K562 (cell line): ENCODE results near the gene IKZF3. TPM values are rescaled to one million over a fixed set of nuclear protein-coding genes. Genes with fewer than 3 reads are reported as not detected.

ENCODE experiments used
- ATF2 ChIP-seq: sonication (generic); formaldehyde crosslinking; IDR thresholded peaks from 2 replicates; pipeline ENCODE4 v1.8.1; 2022; ENCODE audit warnings: missing genetic modification reagents
- COPS2 ChIP-seq: fragments of 450-650 bp; conservative IDR thresholded peaks from 2 replicates; pipeline ENCODE4 v1.6.1; 2016; ENCODE audit warnings: mild to moderate bottlenecking, moderate library complexity
- CREB3 ChIP-seq: fragments of 450-650 bp; conservative IDR thresholded peaks from 2 replicates; pipeline ENCODE4 v1.6.1; 2016; ENCODE audit warnings: missing genetic modification characterization, low read depth, mild to moderate bottlenecking, missing compliant biosample characterization, moderate library complexity
- CTBP1 ChIP-seq: fragments of 450-650 bp; IDR thresholded peaks from 2 replicates; pipeline ENCODE4 v1.6.1; 2016; ENCODE audit warnings: borderline replicate concordance
- FOXA3 ChIP-seq, 2 experiments: fragments of 450-650 bp in 1 of 2; sonication (generic) in 1 of 2; formaldehyde crosslinking; IDR thresholded peaks in 1 of 2; conservative IDR thresholded peaks in 1 of 2; 2 replicates each; pipeline versions ENCODE4 v1.4.0 to v1.8.0; 2020 to 2022; ENCODE audit warnings: mild to moderate bottlenecking in 2 of 2, missing genetic modification reagents in 1 of 2
- HNRNPL ChIP-seq: fragments of 200-400 bp; formaldehyde crosslinking; IDR thresholded peaks from 2 replicates; pipeline ENCODE4 v1.6.1; 2017; ENCODE audit warnings: low read depth, mild to moderate bottlenecking, low read length
- HOXB6 ChIP-seq: fragments of 250-450 bp; sonication (Bioruptor Pico); IDR thresholded peaks from 2 replicates; pipeline ENCODE4 v1.5.1; 2022; ENCODE audit warnings: mild to moderate bottlenecking, borderline replicate concordance
- KLF16 ChIP-seq: IDR thresholded peaks from 2 replicates; pipeline ENCODE4 v1.6.1; 2016; ENCODE audit warnings: antibody characterized with exemption
- MAFK ChIP-seq: IDR thresholded peaks from 2 replicates; pipeline ENCODE4 v1.6.1; 2011; ENCODE audit warnings: low read length, improper control_type of control experiment
- POLR2AphosphoS5 ChIP-seq: IDR thresholded peaks from 2 replicates; pipeline ENCODE4 v1.6.1; 2011; ENCODE audit warnings: mild to moderate bottlenecking, low read depth, low read length, moderate library complexity; ENCODE audit not compliant: control insufficient read depth, insufficient read depth
- POLR2B ChIP-seq: fragments of 450-650 bp; IDR thresholded peaks from 2 replicates; pipeline ENCODE4 v1.6.1; 2018; ENCODE audit warnings: low read depth; ENCODE audit not compliant: partially characterized antibody
- PTBP1 ChIP-seq: fragments of 200-400 bp; formaldehyde crosslinking; IDR thresholded peaks from 2 replicates; pipeline ENCODE4 v1.6.1; 2017; ENCODE audit warnings: low read depth, low read length
- SMARCA5 ChIP-seq: fragments of 450-650 bp; IDR thresholded peaks from 2 replicates; pipeline ENCODE4 v1.6.1; 2016
- THRB ChIP-seq: fragments of 450-650 bp; formaldehyde crosslinking; conservative IDR thresholded peaks from 2 replicates; pipeline ENCODE4 v1.4.0; 2022; ENCODE audit warnings: mild to moderate bottlenecking, missing genetic modification characterization
- ZC3H8 ChIP-seq: fragments of 450-650 bp; IDR thresholded peaks from 2 replicates; pipeline ENCODE4 v1.6.1; 2017
- ZNF174 ChIP-seq: fragments of 250-450 bp; sonication (Bioruptor Pico); IDR thresholded peaks from 2 replicates; pipeline ENCODE4 v1.4.0; 2020; ENCODE audit warnings: mild to moderate bottlenecking
- ZNF512 ChIP-seq: IDR thresholded peaks from 2 replicates; pipeline ENCODE4 v1.6.1; 2016; ENCODE audit warnings: missing genetic modification characterization, missing compliant biosample characterization
- ZNF592 ChIP-seq: fragments of 450-650 bp; IDR thresholded peaks from 2 replicates; pipeline ENCODE4 v1.6.1; 2017; ENCODE audit warnings: antibody characterized with exemption, mild to moderate bottlenecking
- ZNF830 ChIP-seq: fragments of 250-450 bp; sonication (Bioruptor Pico); IDR thresholded peaks from 2 replicates; pipeline ENCODE4 v1.5.0; 2021; ENCODE audit warnings: mild to moderate bottlenecking
- polyA plus RNA-seq, 8 experiments: library from polyadenylated mRNA; depleted of rRNA in 4 of 8; stranded (reverse) in 5 of 8; unstranded in 3 of 8; fragments of >200 nt; fragmentation: Nextera tagmentation in 2 of 8; fragmentation: Illumina TruSeq in 1 of 8; extraction: Ambion mirVana in 2 of 8; extraction: Trizol in 1 of 8; gene quantifications; 2 replicates each; pipeline versions ENCODE4 v1.2.1 to v1.2.3, GENCODE V29; 2011 to 2014; ENCODE audit warnings: inconsistent platforms in 1 of 8, missing spikeins in 1 of 8
- total RNA-seq, 7 experiments: library from RNA; depleted of rRNA in 6 of 7; stranded (reverse); fragments of >200 nt in 6 of 7; fragmentation: Illumina TruSeq in 2 of 7; extraction: Trizol in 2 of 7; gene quantifications; 2 replicates each; pipeline versions ENCODE4 v1.2.1 to v1.2.3, GENCODE V29; 2011 to 2021; ENCODE audit warnings: low replicate concordance in 1 of 7

Gene IKZF3
- total and polyA plus RNA-seq, 9 of the 15 experiments (the other 6 are each of a cell fraction or from before 2014, with no cell fraction given): 0.06 to 1.6 (median 0.62) TPM

- TF ChIP-seq ATF2 (CRISPR knock-in tag) (no peak), COPS2 (no peak), POLR2B (no peak), SMARCA5 (no peak), CREB3 (tag) (no peak), MAFK (no peak), CTBP1 (peak; percentile 74; the same call in 1 of the 2 replicates), ZNF592 (peak; percentile 74), HOXB6 (no peak), ZC3H8 (no peak), POLR2AphosphoS5 (no peak), KLF16 (no peak), FOXA3 (CRISPR knock-in tag; conservative IDR thresholded peaks at IDR 0.05 in 1 of 2, IDR thresholded peaks at IDR 0.05 in 1 of 2) (no peak), ZNF512 (tag) (no peak), ZNF174 (CRISPR knock-in tag) (no peak), ZNF830 (CRISPR knock-in tag) (no peak), PTBP1 (no peak), HNRNPL (no peak), THRB (CRISPR knock-in tag) (no peak)
Observed at GRCh38 chr17:39863918-39864746, at the start of gene IKZF3 (continued).
